Fibroblast of lung (primary cell): ENCODE data around the gene DLG2.

Experiments
- CTCF ChIP-seq, 2 donors: IDR thresholded peaks in 1 of 2; conservative IDR thresholded peaks in 1 of 2; 1 replicate in 1 of 2; 2 replicates in 1 of 2; pipeline ENCODE4 v1.5.1; 2011 to 2012; ENCODE audit warnings: low read length in 2 of 2, control low read depth in 1 of 2, inconsistent platforms in 1 of 2, low read depth in 1 of 2, mild to moderate bottlenecking in 1 of 2
- EZH2 ChIP-seq: IDR thresholded peaks from 2 replicates; pipeline ENCODE4 v1.5.1; 2012; ENCODE audit warnings: low read length, control low read depth, mild to moderate bottlenecking; ENCODE audit errors: missing control alignments

DNA sequence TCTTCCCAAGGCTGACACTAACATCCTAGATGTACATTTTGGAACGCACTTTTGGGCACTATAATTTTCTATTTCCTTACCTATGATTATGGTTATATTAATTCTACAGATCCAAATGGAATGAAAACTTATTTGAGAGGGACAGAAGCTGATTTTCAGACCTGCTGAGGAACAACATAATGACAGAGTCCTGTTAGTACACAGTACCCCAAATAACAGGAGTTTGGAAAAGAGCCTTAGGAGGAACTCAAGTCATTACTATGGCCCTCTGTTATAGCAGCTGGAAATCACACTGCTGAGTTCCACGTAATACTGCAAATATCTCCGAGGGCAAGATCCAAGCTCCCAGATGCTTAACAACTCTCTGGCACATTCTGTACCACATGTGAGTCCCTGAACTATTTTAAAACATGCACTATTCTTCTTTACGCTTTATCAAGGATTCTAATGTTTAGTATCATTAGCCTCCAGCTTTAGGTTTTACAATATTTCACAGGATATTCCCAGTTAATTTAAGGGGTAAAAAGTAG, 1313.2 kb downstream of the DLG2 start:
- TF ChIP-seq CTCF (conservative IDR thresholded peaks at IDR 0.05 in 1 of 2, IDR thresholded peaks at IDR 0.05 in 1 of 2; ENCODE audit: low read depth in 1 of 2, low read length in 2 of 2) (no peak), EZH2 (no peak)
